Endodermal cell (in vitro differentiated cells): ENCODE results near the gene PHETA1. TPM values are rescaled to one million over a fixed set of nuclear protein-coding genes. Genes with fewer than 3 reads are reported as not detected.

Experiments used
- DNase-seq: peaks from one replicate; pipeline ENCODE4 v3.0.0-alpha.2; 2017
- H3K27ac ChIP-seq: 2 replicates; pipeline ENCODE4 v1.5.1; 2013; ENCODE audit warnings: mild to moderate bottlenecking, low read depth, low read length, moderate library complexity
- H3K27me3 ChIP-seq: 2 replicates; pipeline ENCODE4 v1.6.1; 2013; ENCODE audit warnings: mild to moderate bottlenecking, low read length, moderate library complexity; ENCODE audit not compliant: insufficient read depth, control insufficient read depth, poor library complexity, severe bottlenecking
- H3K36me3 ChIP-seq: 2 replicates; pipeline ENCODE4 v1.7.0; 2013; ENCODE audit warnings: mild to moderate bottlenecking, low read length, moderate library complexity; ENCODE audit not compliant: control insufficient read depth, insufficient read depth
- H3K4me1 ChIP-seq: one replicate; pipeline ENCODE4 v1.7.0; 2013; ENCODE audit warnings: low read length; ENCODE audit not compliant: control insufficient read depth, insufficient read depth
- H3K4me3 ChIP-seq: 2 replicates; pipeline ENCODE4 v1.5.1; 2013; ENCODE audit warnings: mild to moderate bottlenecking, low read length, moderate library complexity
- H3K9ac ChIP-seq: 2 replicates; pipeline ENCODE4 v1.6.1; 2013; ENCODE audit warnings: mild to moderate bottlenecking, low read length, moderate library complexity; ENCODE audit not compliant: poor library complexity, severe bottlenecking; ENCODE audit errors: extremely low read depth
- H3K9me3 ChIP-seq: 2 replicates; pipeline ENCODE4 v1.6.1; 2013; ENCODE audit warnings: mild to moderate bottlenecking, low read length, moderate library complexity; ENCODE audit not compliant: control insufficient read depth
- H3K27ac Mint-ChIP-seq: 2 replicates; pipeline ENCODE4 v1.8.0; 2020; ENCODE audit warnings: mixed read lengths
- H3K27me3 Mint-ChIP-seq: 2 replicates; pipeline ENCODE4 v1.8.0; 2021; ENCODE audit warnings: mild to moderate bottlenecking, mixed read lengths; ENCODE audit not compliant: insufficient read depth
- H3K36me3 Mint-ChIP-seq: 2 replicates; pipeline ENCODE4 v1.8.0; 2020; ENCODE audit warnings: low read depth, mixed read lengths
- H3K4me1 Mint-ChIP-seq: 2 replicates; pipeline ENCODE4 v1.8.0; 2020; ENCODE audit warnings: mixed read lengths
- H3K4me3 Mint-ChIP-seq: 2 replicates; pipeline ENCODE4 v1.8.0; 2020; ENCODE audit warnings: mild to moderate bottlenecking, moderate library complexity, mixed read lengths
- H3K9me3 Mint-ChIP-seq: 2 replicates; pipeline ENCODE4 v1.8.0; 2020; ENCODE audit warnings: mild to moderate bottlenecking, mixed read lengths
- CTCF ChIP-seq: fragments of 200-600 bp; sonication (generic); conservative IDR thresholded peaks from 2 replicates; pipeline ENCODE4 v1.5.0; 2021; ENCODE audit warnings: antibody characterized with exemption, mild to moderate bottlenecking
- WGBS, 2 experiments: methylation state at CpG; one replicate each; pipeline versions ENCODE4 v1.1.5 to v1.1.7; 2013; ENCODE audit warnings: missing lambda C conversion rate in 2 of 2, mixed read lengths in 1 of 2; ENCODE audit not compliant: insufficient coverage in 1 of 2, insufficient read length in 1 of 2; 5-methylcytosine and 5-hydroxymethylcytosine counted together
- total RNA-seq, 2 donors: library from RNA; stranded (reverse); fragmentation: NEBNext Ultra II Directional in 1 of 2; extraction: Animal tissue kit (Norgen Biotek cat#: 25700) in 1 of 2; gene quantifications; 2 replicates in 1 of 2; 3 replicates in 1 of 2; pipeline ENCODE4 v1.2.1, GENCODE V29; 2021

PHETA1 gene
- total RNA-seq, 2 donors from 2014 or later, result 15.0 to 19.2 TPM

- DNase-seq, result no peak
- WGBS, 2 experiments, result 90 to 92% methylated on average over 2 to 9 of the region's 9 CpGs
- Mint-ChIP-seq H3K4me3 (no peak overlapping the region), H3K27ac (no peak overlapping the region), H3K4me1 (peaks cover 4% of the 10 kb centered on the region), H3K27me3 (no peaks in the 10 kb centered on the region), H3K9me3 (peaks cover 19% of the 10 kb centered on the region), H3K36me3 (peaks cover 25% of the 10 kb centered on the region)
- H3K36me3 ChIP-seq, result peaks cover 15% of the 10 kb centered on the region
- H3K9ac ChIP-seq, result no peak overlapping the region
- peaks cover 15% of the 10 kb centered on the region for H3K9me3 ChIP-seq
- H3K27ac ChIP-seq, result no peak overlapping the region
- H3K27me3 ChIP-seq, result no peaks in the 10 kb centered on the region
- peaks cover 3% of the 10 kb centered on the region for H3K4me1 ChIP-seq
- no peak for TF ChIP-seq CTCF
- H3K4me3 ChIP-seq, result no peak overlapping the region
Observed at GRCh38 chr12:111352296-111352993, 16.4 kb downstream of the PHETA1 start.

- no peak overlapping the region for H3K4me3 ChIP-seq
- Mint-ChIP-seq H3K27ac (no peak overlapping the region), H3K4me1 (peaks cover 4% of the 10 kb centered on the region), H3K27me3 (no peaks in the 10 kb centered on the region), H3K4me3 (no peak overlapping the region), H3K9me3 (peaks cover 24% of the 10 kb centered on the region), H3K36me3 (peaks cover 29% of the 10 kb centered on the region)
- no peak for DNase-seq
- 84 to 100% methylated on average over 1 to 2 of the region's 2 CpGs for WGBS, 2 experiments
- TF ChIP-seq CTCF, result no peak
- H3K27ac ChIP-seq, result no peak overlapping the region
- no peaks in the 10 kb centered on the region for H3K27me3 ChIP-seq
- peaks cover 3% of the 10 kb centered on the region for H3K4me1 ChIP-seq
- H3K9me3 ChIP-seq, result peaks cover 26% of the 10 kb centered on the region
- H3K36me3 ChIP-seq, result peaks cover 21% of the 10 kb centered on the region
- no peak overlapping the region for H3K9ac ChIP-seq
Observed at GRCh38 chr12:111351026-111351425, 17.9 kb downstream of the PHETA1 start.

- Mint-ChIP-seq H3K4me3 (no peak overlapping the region), H3K27ac (no peak overlapping the region), H3K4me1 (peaks cover 4% of the 10 kb centered on the region), H3K36me3 (peaks cover 29% of the 10 kb centered on the region), H3K9me3 (peaks cover 24% of the 10 kb centered on the region), H3K27me3 (no peaks in the 10 kb centered on the region)
- no peaks in the 10 kb centered on the region for H3K27me3 ChIP-seq
- no peak overlapping the region for H3K9ac ChIP-seq
- 94 to 97% methylated on average over 9 to 17 of the region's 17 CpGs for WGBS, 2 experiments
- H3K27ac ChIP-seq, result no peak overlapping the region
- peaks cover 21% of the 10 kb centered on the region for H3K36me3 ChIP-seq
- H3K9me3 ChIP-seq, result peaks cover 26% of the 10 kb centered on the region
- no peak for DNase-seq
- peaks cover 3% of the 10 kb centered on the region for H3K4me1 ChIP-seq
- no peak overlapping the region for H3K4me3 ChIP-seq
- TF ChIP-seq CTCF, result no peak
Observed at GRCh38 chr12:111349748-111350520, 19.0 kb downstream of the PHETA1 start.
